ENCODE data around the gene CCL21.

Gene CCL21

GRCh38 chr9:34669809-34670562 lies 40.0 kb downstream of the CCL21 start:
- DNase-seq (ENCODE audit: low read depth), result no peak

- DNase-seq (ENCODE audit: low read depth), result peak; percentile 91
Measured at GRCh38 chr9:34665381-34666250, 44.3 kb downstream of the CCL21 start.

- DNase-seq (ENCODE audit: low read depth), result no peak
Measured at GRCh38 chr9:34665067-34665380, 44.9 kb downstream of the CCL21 start.

DNA sequence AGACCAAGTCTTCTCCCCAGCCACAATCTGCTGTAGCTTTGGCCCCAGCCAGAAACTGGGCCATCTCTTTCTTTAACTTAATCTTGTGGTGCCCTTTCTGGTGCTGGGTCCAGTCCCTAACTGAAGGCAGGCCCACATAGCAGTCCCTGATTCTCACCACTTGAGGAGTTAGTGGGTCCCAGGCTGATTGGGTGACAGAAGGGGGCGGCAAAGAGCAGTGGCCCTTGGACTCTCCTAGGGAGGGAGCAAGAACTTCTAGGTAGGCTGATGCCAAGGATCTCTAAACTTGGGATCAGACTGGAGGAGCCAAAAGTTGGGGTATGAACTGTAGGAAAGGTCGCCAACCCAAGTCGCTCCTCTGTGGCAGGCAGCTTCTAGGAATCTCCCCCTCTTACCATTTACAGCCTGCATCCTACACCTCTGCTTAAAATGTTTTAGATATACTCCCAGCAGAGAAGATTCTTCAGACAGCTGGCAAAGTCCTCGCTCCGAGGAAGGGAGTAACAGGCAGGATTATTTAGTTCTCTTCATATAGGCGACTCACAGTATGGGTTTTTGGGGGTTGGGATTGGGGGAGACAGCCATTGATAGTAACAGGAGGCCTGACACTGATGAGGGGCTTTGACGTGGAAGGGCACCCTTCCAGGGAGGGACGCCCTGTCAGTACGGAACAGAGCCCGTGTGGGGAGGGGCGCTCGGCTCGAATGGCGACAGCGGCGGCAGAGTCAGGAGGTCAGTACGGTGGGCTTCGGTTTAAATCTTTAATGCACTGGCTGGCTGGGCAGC lies 45.5 kb downstream of the CCL21 start:
- no peak for DNase-seq (ENCODE audit: low read depth)

GRCh38 chr9:34663303-34663605 lies 46.7 kb downstream of the CCL21 start:
- no peak for DNase-seq (ENCODE audit: low read depth)

DNA sequence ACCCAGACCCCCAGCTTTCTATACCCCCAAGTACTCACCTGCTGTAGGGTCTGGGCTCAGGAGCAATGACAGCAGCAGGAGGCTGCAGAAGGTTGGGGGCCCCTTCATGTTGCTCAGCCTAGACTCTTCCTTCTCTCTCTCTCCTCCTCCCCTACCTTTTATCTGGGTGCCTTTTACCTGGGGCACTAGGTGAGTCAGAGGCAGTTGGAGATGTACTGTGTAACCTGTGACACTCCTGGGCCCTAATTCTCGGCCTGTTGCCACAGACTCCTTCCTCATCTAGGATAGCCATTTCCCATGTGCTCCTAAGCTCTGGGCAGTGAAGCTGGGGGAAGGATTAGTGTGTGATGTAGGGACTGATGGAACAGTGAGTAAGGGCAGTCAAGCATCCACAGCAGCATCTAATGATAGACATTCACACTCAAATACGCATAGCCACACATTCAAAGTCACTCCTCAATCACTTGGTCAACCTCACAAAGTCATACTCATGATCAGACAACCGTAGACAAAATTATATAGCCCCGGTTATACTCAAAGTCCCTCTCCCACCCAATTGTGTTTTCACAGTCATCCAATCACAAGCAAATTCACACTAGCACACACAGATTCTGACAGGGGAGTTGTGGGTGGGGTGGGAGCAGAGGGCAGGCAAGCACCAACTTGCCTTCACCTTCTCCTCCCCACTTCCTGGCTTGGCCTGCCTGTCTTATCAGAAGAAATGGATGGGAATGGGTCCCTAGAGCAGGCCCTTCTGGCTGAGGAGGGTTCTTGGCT lies 47.2 kb downstream of the CCL21 start, which contains the start of gene CCL27:
CCL27 (minus strand) TSS at position 132 of the 777 bp plus-strand sequence; CDS start at position 108, 24 bp downstream.
- no peak for DNase-seq (ENCODE audit: low read depth)

DNA sequence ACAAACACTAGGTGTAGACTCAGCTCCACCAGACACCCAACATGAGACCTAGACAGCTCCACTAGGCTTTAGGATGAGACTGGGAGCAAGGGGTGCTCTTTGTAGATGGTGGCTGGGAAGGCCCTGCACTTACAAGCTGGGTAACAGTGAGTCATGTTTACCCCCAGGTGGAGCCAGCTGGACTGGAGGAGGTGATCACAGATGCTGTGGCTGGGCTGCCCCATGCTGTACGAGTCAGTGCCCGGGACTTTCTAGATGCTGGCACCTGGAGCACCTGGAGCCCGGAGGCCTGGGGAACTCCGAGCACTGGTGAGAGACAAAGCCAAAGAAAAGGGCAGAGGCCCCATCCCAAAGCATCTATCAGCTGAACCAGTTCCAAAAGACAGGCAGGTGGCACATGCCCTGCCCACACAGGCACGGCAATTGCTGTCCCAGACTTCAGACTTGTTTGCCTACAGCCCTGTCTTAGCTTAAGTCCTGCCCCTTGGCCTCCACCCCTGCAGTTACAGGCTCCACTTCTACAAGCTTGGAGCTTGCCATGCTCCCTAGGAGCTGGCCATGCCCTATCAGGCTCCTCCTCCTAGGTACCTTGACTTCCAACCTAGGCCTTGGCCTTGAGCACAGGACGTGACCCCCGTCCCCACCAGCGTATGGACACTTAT lies 50.2 kb downstream of the CCL21 start:
- no peak for DNase-seq (ENCODE audit: low read depth)

All from HS-27A (cell line).